ENCODE measurements around the gene PRAMEF20.

DNA sequence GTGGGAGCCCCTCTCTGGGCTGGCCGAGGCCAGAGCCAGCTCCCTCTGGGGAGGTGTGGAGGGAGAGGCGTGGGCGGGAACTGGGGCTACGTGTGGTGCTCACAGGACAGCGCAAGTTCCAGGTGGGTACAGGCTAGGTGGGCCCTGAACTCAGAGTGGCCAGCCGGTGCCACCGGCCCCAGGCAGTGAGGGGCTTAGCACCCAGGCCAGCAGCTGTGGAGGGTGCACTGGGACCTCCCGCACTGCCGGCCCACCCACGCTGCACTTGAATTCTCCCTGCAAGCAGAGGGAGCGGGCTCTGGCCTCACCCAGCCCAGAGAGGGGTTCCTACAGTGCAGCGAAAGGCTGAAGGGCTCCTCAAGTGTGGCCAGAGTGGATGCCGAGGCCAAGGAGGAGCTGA, 20.2 kb downstream of the PRAMEF20 start:
- TF ChIP-seq EZH2phosphoT487 (IDR thresholded peaks at IDR 0.05; ENCODE audit: borderline replicate concordance, low read length) = no peak
- TF ChIP-seq, protein P1, sequence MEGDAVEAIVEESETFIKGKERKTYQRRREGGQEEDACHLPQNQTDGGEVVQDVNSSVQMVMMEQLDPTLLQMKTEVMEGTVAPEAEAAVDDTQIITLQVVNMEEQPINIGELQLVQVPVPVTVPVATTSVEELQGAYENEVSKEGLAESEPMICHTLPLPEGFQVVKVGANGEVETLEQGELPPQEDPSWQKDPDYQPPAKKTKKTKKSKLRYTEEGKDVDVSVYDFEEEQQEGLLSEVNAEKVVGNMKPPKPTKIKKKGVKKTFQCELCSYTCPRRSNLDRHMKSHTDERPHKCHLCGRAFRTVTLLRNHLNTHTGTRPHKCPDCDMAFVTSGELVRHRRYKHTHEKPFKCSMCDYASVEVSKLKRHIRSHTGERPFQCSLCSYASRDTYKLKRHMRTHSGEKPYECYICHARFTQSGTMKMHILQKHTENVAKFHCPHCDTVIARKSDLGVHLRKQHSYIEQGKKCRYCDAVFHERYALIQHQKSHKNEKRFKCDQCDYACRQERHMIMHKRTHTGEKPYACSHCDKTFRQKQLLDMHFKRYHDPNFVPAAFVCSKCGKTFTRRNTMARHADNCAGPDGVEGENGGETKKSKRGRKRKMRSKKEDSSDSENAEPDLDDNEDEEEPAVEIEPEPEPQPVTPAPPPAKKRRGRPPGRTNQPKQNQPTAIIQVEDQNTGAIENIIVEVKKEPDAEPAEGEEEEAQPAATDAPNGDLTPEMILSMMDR (conservative IDR thresholded peaks at IDR 0.05; ENCODE audit: low read depth, low read length) = no peak

Measured in PC-3 (cell line).